ENCODE results near the gene CALD1. TPM values are rescaled to one million over a fixed set of nuclear protein-coding genes. Genes with fewer than 3 reads are reported as not detected.

The CALD1 gene
- total RNA-seq, 1 experiment from 2014 or later = 107 TPM

- Histone ChIP-seq H3K4ac (ENCODE audit: low read depth, low read length) (no peak overlapping the region; the same call in 1 of the 2 replicates), H3K4me1 (ENCODE audit: insufficient read depth, low read length) (peaks cover 5% of the 10 kb centered on the region), H2AK5ac (ENCODE audit: insufficient read length, low read length) (no peak overlapping the region), H4K20me1 (ENCODE audit: control insufficient read depth, insufficient read depth, insufficient read length) (no peaks in the 10 kb centered on the region), H2BK15ac (ENCODE audit: low read depth, low read length) (no peak overlapping the region), H2BK5ac (ENCODE audit: insufficient read length, low read length) (peak overlapping the region; percentile 32), H2BK12ac (ENCODE audit: insufficient read length, low read depth, low read length) (no peak overlapping the region), H3K79me2 (ENCODE audit: insufficient read depth, low read length) (peaks cover 39% of the 10 kb centered on the region; the same call in 1 of the 2 replicates), H4K91ac (ENCODE audit: insufficient read length, low read depth, low read length) (no peak overlapping the region), H3K27me3 (ENCODE audit: insufficient read depth, low read length) (no peaks in the 10 kb centered on the region), H4K8ac (replicated peaks; ENCODE audit: insufficient read length, low read depth, low read length) (no peak overlapping the region), H3K27ac (ENCODE audit: insufficient read length, low read depth, low read length) (peak overlapping the region; percentile 92), H3K14ac (ENCODE audit: insufficient read depth, low read length) (peak overlapping the region; percentile 64; the same call in 1 of the 2 replicates), H3T11ph (ENCODE audit: low read length) (no peak overlapping the region), H2AFZ (ENCODE audit: low read length) (no peak overlapping the region), H3K79me1 (ENCODE audit: insufficient read depth, low read depth, low read length, poor library complexity, severe bottlenecking) (peaks cover 4% of the 10 kb centered on the region), H3K56ac (ENCODE audit: insufficient read length, low read depth, low read length) (no peak overlapping the region), H3K9ac (ENCODE audit: extremely low read depth, insufficient read length, low read length) (peak overlapping the region; percentile 68), H3K23me2 (ENCODE audit: insufficient read length, low read depth, low read length, poor library complexity, severe bottlenecking) (peaks cover 3% of the 10 kb centered on the region), H2BK120ac (ENCODE audit: low read depth, low read length, poor library complexity, severe bottlenecking) (peak overlapping the region; percentile 24), H3K9me3 (ENCODE audit: control insufficient read depth, low read depth, low read length) (no peaks in the 10 kb centered on the region), H3K18ac (ENCODE audit: insufficient read length, low read depth, low read length) (peak overlapping the region; percentile 47), H4K5ac (ENCODE audit: insufficient read length, low read depth, low read length) (no peak overlapping the region), H2BK20ac (ENCODE audit: low read depth, low read length, poor library complexity, severe bottlenecking) (no peak overlapping the region), H3K4me2 (ENCODE audit: insufficient read depth, insufficient read length, low read length) (peak overlapping the region; percentile 75), H3K23ac (ENCODE audit: insufficient read length, low read depth, low read length) (no peak overlapping the region)
- no peak for DNase-seq
- Mint-ChIP-seq H3K9me3 (no peaks in the 10 kb centered on the region), H3K4me3 (peak overlapping the region; percentile 74 to 88), H3K36me3 (ENCODE audit: insufficient read depth in 1 of 3, low read depth in 3 of 3) (peaks cover 0 to 6% (median 3%) of the 10 kb centered on the region in 3 experiments; a peak in 1 of 7 replicates), H3K27me3 (ENCODE audit: low read depth) (no peaks in the 10 kb centered on the region), H3K27ac (peak overlapping the region; percentile 88 to 98 (median 90)), H3K4me1 (peaks cover 46 to 48% of the 10 kb centered on the region in 2 experiments)
- no peak for TF ChIP-seq CTCF (conservative IDR thresholded peaks at IDR 0.05)
- no CpG with 5 or more reads among the region's 4 CpGs for WGBS (ENCODE audit: extremely low coverage, insufficient read length, low lambda C conversion rate)
These were observed 269 bp downstream of the CALD1 start for GRCh38 chr7:134779741-134780065.

Data from H9 (cell line).